ENCODE results near the gene AKR7A2. TPM values are rescaled to one million over a fixed set of nuclear protein-coding genes. Genes with fewer than 3 reads are reported as not detected.
A peak's percentile ranks its signal among the peaks of the same experiment; 100 is the strongest.

Gene AKR7A2
- total and polyA plus RNA-seq, 9 of the 15 experiments (the other 6 are each of a cell fraction or from before 2014, with no cell fraction given) = 2.0 to 78.4 (median 49.4) TPM

DNA sequence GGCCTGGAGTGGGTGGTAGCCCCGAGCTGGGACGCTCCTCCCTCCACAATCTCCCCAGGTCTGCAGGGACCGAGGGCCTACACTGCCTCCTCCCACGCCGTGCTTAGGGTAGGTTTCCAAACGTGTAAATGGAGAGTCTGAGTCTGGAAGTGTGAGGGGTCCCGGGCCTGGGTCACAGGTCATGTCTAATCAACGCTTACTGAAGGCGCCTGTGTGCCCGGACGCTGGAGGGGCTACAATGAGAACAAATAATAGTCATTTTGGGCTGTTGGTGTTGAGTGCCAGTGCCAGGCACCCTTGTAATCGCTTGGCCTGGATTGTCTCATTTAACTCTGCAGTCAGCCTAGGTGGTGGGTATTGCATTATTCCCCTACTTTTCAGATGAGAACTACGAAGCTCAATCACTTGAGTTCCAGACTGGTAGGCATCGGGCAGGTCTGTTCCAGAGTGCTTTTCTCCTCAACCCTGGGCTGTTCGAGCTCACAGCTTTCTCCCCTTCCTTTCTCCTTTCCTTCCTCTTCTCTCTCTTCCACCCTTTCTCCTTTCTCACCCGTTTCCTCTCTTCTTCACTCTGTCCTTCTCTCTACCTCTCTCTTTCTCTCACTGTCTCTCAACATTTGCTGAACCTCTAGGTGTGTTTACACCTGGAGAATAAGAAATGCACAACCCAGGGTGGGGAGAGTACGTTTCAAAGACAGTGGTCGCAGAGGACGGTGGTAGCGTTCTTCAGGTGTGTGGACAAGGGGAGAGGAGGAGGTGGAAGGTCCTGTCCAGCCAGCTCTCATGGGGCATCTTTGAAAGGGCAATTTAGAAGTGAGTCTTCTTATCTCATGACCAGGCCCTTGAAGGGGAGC, 1.1 kb upstream of the AKR7A2 start (continued):
- TF ChIP-seq, protein P1, sequence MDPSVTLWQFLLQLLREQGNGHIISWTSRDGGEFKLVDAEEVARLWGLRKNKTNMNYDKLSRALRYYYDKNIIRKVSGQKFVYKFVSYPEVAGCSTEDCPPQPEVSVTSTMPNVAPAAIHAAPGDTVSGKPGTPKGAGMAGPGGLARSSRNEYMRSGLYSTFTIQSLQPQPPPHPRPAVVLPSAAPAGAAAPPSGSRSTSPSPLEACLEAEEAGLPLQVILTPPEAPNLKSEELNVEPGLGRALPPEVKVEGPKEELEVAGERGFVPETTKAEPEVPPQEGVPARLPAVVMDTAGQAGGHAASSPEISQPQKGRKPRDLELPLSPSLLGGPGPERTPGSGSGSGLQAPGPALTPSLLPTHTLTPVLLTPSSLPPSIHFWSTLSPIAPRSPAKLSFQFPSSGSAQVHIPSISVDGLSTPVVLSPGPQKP (CRISPR knock-in tag; IDR thresholded peaks at IDR 0.05) = no peak
- no peak for TF ChIP-seq HNRNPUL1 (IDR thresholded peaks at IDR 0.05; ENCODE audit: low read length)
- TF ChIP-seq CHD2 (IDR thresholded peaks at IDR 0.05; ENCODE audit: low read depth, low read length) = no peak
- no peak for TF ChIP-seq SAFB (IDR thresholded peaks at IDR 0.05; ENCODE audit: borderline replicate concordance, low read depth, low read length)
- no peak for TF ChIP-seq KAT7 (CRISPR knock-in tag; IDR thresholded peaks at IDR 0.05; ENCODE audit: borderline replicate concordance)
- no peak for TF ChIP-seq TAF9B (IDR thresholded peaks at IDR 0.05; ENCODE audit: partially characterized antibody)
- TF ChIP-seq MAZ (CRISPR knock-in tag; conservative IDR thresholded peaks at IDR 0.05 in 1 of 2, IDR thresholded peaks at IDR 0.05 in 1 of 2) = 0 out of 4 replicates have a peak, but pooled peaks of 1 of the 2 experiments have one; percentile 53
- no peak for TF ChIP-seq ZNF583 (CRISPR knock-in tag; IDR thresholded peaks at IDR 0.05)
- TF ChIP-seq PCBP1 (IDR thresholded peaks at IDR 0.05; ENCODE audit: low read depth, low read length, poor library complexity, severe bottlenecking) = no peak
- TF ChIP-seq RNF2 (IDR thresholded peaks at IDR 0.05) = 0 out of 2 replicates have a peak, but pooled peaks have one; percentile 18
- no peak for TF ChIP-seq TCF7L2 (IDR thresholded peaks at IDR 0.05; ENCODE audit: low read depth, low read length)
- no peak; the same call in none of the 2 replicates for TF ChIP-seq SMARCA4 (IDR thresholded peaks at IDR 0.05)
- TF ChIP-seq PRMT5 (CRISPR knock-in tag; IDR thresholded peaks at IDR 0.05) = no peak
- no peak for TF ChIP-seq ZC3H8 (IDR thresholded peaks at IDR 0.05)
- TF ChIP-seq ATF7 (IDR thresholded peaks at IDR 0.05) = no peak; the same call in 1 of the 2 replicates
- TF ChIP-seq ZNF668 (CRISPR knock-in tag; IDR thresholded peaks at IDR 0.05) = no peak
- TF ChIP-seq BCOR (IDR thresholded peaks at IDR 0.05) = no peak
- no peak for TF ChIP-seq RBM17 (IDR thresholded peaks at IDR 0.05; ENCODE audit: borderline replicate concordance, low read depth, low read length)
- no peak for TF ChIP-seq MAFG (tag; conservative IDR thresholded peaks at IDR 0.05)
- TF ChIP-seq, protein P2, sequence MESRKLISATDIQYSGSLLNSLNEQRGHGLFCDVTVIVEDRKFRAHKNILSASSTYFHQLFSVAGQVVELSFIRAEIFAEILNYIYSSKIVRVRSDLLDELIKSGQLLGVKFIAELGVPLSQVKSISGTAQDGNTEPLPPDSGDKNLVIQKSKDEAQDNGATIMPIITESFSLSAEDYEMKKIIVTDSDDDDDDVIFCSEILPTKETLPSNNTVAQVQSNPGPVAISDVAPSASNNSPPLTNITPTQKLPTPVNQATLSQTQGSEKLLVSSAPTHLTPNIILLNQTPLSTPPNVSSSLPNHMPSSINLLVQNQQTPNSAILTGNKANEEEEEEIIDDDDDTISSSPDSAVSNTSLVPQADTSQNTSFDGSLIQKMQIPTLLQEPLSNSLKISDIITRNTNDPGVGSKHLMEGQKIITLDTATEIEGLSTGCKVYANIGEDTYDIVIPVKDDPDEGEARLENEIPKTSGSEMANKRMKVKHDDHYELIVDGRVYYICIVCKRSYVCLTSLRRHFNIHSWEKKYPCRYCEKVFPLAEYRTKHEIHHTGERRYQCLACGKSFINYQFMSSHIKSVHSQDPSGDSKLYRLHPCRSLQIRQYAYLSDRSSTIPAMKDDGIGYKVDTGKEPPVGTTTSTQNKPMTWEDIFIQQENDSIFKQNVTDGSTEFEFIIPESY (CRISPR knock-in tag; IDR thresholded peaks at IDR 0.05) = no peak
- TF ChIP-seq, protein P3, sequence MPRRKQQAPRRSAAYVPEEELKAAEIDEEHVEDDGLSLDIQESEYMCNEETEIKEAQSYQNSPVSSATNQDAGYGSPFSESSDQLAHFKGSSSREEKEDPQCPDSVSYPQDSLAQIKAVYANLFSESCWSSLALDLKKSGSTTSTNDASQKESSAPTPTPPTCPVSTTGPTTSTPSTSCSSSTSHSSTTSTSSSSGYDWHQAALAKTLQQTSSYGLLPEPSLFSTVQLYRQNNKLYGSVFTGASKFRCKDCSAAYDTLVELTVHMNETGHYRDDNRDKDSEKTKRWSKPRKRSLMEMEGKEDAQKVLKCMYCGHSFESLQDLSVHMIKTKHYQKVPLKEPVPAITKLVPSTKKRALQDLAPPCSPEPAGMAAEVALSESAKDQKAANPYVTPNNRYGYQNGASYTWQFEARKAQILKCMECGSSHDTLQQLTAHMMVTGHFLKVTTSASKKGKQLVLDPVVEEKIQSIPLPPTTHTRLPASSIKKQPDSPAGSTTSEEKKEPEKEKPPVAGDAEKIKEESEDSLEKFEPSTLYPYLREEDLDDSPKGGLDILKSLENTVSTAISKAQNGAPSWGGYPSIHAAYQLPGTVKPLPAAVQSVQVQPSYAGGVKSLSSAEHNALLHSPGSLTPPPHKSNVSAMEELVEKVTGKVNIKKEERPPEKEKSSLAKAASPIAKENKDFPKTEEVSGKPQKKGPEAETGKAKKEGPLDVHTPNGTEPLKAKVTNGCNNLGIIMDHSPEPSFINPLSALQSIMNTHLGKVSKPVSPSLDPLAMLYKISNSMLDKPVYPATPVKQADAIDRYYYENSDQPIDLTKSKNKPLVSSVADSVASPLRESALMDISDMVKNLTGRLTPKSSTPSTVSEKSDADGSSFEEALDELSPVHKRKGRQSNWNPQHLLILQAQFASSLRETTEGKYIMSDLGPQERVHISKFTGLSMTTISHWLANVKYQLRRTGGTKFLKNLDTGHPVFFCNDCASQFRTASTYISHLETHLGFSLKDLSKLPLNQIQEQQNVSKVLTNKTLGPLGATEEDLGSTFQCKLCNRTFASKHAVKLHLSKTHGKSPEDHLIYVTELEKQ (CRISPR knock-in tag; IDR thresholded peaks at IDR 0.05) = no peak
- TF ChIP-seq ASH1L (IDR thresholded peaks at IDR 0.05; ENCODE audit: borderline replicate concordance, low read depth, partially characterized antibody) = peak; percentile 53

Data from K562 (cell line).